ENCODE measurements around the gene QSOX2.
"Not testable (repeated sequence)": the region's sequence is repeated elsewhere in the genome, so short reads cannot be mapped to it uniquely, and the experiment has no call there.

QSOX2 gene

GRCh38 chr9:136250676-136251075, 5.1 kb upstream of the QSOX2 start:
- no peak for DNase-seq

GRCh38 chr9:136249877-136250559, 4.4 kb upstream of the QSOX2 start:
- DNase-seq: no peak

- no peak for DNase-seq
Measured at GRCh38 chr9:136248951-136249876, 3.6 kb upstream of the QSOX2 start.

- DNase-seq: no peak
Measured at GRCh38 chr9:136247947-136248637, 2.5 kb upstream of the QSOX2 start.

- no peak for DNase-seq
Measured at GRCh38 chr9:136247551-136247916, 1.9 kb upstream of the QSOX2 start.

- no peak for DNase-seq
Measured at GRCh38 chr9:136246849-136247550, 1.4 kb upstream of the QSOX2 start.

GRCh38 chr9:136244969-136245218, 718 bp downstream of the QSOX2 start:
- DNase-seq: no peak

- DNase-seq: peak; percentile 44
Measured at GRCh38 chr9:136244122-136244968, 1.3 kb downstream of the QSOX2 start.

- no peak for DNase-seq
Measured at GRCh38 chr9:136243631-136244030, 2.0 kb downstream of the QSOX2 start.

- DNase-seq: no peak
Measured at GRCh38 chr9:136242918-136243525, 2.6 kb downstream of the QSOX2 start.

- DNase-seq: no peak
Measured at GRCh38 chr9:136242248-136242647, 3.4 kb downstream of the QSOX2 start.

- no peak for DNase-seq
Measured at GRCh38 chr9:136241542-136241941, 4.1 kb downstream of the QSOX2 start.

- DNase-seq: no peak
Measured at GRCh38 chr9:136240941-136241340, 4.7 kb downstream of the QSOX2 start.

GRCh38 chr9:136239983-136240330, 5.7 kb downstream of the QSOX2 start:
- DNase-seq: no peak

- DNase-seq: no peak
Measured at GRCh38 chr9:136239135-136239982, 6.3 kb downstream of the QSOX2 start.

- no peak for DNase-seq
Measured at GRCh38 chr9:136238342-136238732, 7.3 kb downstream of the QSOX2 start.

GRCh38 chr9:136237486-136238341, 7.9 kb downstream of the QSOX2 start:
- no peak for DNase-seq

GRCh38 chr9:136236471-136237410, 8.9 kb downstream of the QSOX2 start:
- not testable (repeated sequence) for DNase-seq

Measured in central memory CD4-positive, alpha-beta T cell (primary cell).